Measurements from ENCODE around the gene ATOX1. TPM values are rescaled to one million over a fixed set of nuclear protein-coding genes. Genes with fewer than 3 reads are reported as not detected.

The ATOX1 gene
- total and polyA plus RNA-seq, 2 of the 13 experiments (the other 11 are each of a cell fraction or from before 2014, with no cell fraction given) = 62.4 to 124 TPM

DNA sequence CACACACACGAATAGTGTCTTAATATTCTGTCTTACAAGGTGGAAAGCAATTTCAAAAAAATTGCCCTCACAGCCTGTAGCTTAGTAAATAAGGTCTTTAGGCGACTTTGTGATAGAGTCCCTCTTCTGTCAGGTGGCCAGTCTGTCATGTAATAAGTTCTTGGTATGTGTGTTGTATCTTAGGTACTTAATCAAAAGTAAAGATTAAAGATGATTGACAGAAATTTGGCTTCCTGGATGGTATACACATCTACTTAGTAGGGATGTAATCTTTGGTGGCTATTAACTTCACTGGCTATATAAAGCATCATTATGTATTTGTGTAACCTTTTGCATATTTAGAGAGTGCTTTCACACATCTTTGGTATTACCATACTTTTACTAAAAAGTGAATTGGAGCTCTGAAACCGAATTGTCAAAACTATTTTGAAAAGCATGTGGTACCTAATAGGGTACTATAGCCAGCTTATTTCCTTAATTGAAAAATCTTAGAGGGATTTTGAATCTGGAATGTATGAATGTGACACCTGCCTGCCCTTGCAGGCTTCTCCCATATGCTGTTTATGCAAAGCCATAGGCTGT, 16.7 kb upstream of the ATOX1 start:
- Histone ChIP-seq H3K4me1 (ENCODE audit: insufficient read depth, low read length) (peaks cover 71% of the 10 kb centered on the region), H3K4me2 (ENCODE audit: low read depth, low read length) (peak overlapping the region; percentile 90)

More for the DNA sequence above, 16.7 kb upstream of the ATOX1 start:
- Histone ChIP-seq H3K79me2 (ENCODE audit: insufficient read depth, low read length) (peaks cover 81% of the 10 kb centered on the region), H3K9me3 (ENCODE audit: low read length) (no peaks in the 10 kb centered on the region), H3K4me3 (replicated peaks in 1 of 3; ENCODE audit: insufficient read depth in 1 of 3, low read depth in 2 of 3, low read length in 3 of 3) (peak overlapping the region in 2 of 3 experiments; percentile 14 to 91; a peak in 3 of 6 replicates), H3K36me3 (replicated peaks in 1 of 2; ENCODE audit: control insufficient read depth in 1 of 2, insufficient read depth in 2 of 2, low read length in 2 of 2) (peaks cover 2 to 9% of the 10 kb centered on the region in 2 experiments; a peak in 4 of 5 replicates), H3K27ac (ENCODE audit: extremely low read length, insufficient read depth, low read length) (no peak overlapping the region), H2AFZ (ENCODE audit: low read length) (no peak overlapping the region), H3K27me3 (ENCODE audit: control insufficient read depth in 1 of 2, insufficient read depth in 2 of 2, low read length in 2 of 2) (no peaks in the 10 kb centered on the region; a peak in 1 of 5 replicates), H4K20me1 (ENCODE audit: insufficient read depth, low read length) (peaks cover 79% of the 10 kb centered on the region), H3K9ac (ENCODE audit: insufficient read depth, low read depth, low read length) (peak overlapping the region; percentile 23; the same call in 1 of the 2 replicates)
- no peak for DNase-seq (ENCODE audit: low spot score)
- TF ChIP-seq HNRNPL (IDR thresholded peaks at IDR 0.05; ENCODE audit: low read depth, low read length) (no peak), POLR2AphosphoS2 (IDR thresholded peaks at IDR 0.05; ENCODE audit: low read depth, low read length) (no peak), SIN3A (IDR thresholded peaks at IDR 0.05; ENCODE audit: borderline replicate concordance, low read depth, low read length) (no peak), EED (CRISPR knock-in tag; IDR thresholded peaks at IDR 0.05) (no peak)
- TF ChIP-seq, protein P1, sequence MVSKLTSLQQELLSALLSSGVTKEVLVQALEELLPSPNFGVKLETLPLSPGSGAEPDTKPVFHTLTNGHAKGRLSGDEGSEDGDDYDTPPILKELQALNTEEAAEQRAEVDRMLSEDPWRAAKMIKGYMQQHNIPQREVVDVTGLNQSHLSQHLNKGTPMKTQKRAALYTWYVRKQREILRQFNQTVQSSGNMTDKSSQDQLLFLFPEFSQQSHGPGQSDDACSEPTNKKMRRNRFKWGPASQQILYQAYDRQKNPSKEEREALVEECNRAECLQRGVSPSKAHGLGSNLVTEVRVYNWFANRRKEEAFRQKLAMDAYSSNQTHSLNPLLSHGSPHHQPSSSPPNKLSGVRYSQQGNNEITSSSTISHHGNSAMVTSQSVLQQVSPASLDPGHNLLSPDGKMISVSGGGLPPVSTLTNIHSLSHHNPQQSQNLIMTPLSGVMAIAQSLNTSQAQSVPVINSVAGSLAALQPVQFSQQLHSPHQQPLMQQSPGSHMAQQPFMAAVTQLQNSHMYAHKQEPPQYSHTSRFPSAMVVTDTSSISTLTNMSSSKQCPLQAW (CRISPR knock-in tag; IDR thresholded peaks at IDR 0.05) = no peak
- TF ChIP-seq, protein P2, sequence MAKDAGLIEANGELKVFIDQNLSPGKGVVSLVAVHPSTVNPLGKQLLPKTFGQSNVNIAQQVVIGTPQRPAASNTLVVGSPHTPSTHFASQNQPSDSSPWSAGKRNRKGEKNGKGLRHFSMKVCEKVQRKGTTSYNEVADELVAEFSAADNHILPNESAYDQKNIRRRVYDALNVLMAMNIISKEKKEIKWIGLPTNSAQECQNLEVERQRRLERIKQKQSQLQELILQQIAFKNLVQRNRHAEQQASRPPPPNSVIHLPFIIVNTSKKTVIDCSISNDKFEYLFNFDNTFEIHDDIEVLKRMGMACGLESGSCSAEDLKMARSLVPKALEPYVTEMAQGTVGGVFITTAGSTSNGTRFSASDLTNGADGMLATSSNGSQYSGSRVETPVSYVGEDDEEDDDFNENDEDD (CRISPR knock-in tag; IDR thresholded peaks at IDR 0.05; ENCODE audit: borderline replicate concordance) = no peak
- no TSS peak for BruUV-seq (replicated peaks)
- FAIRE-seq = no peak
- ATAC-seq = no peak
- ChIA-PET POLR2A (interaction anchor here (0.9 to 5.4 kb wide), 4 partner anchors 13 to 522 kb away, joined by 3 to 73 read pairs (median 3); partner anchors contain the start of genes ATOX1 and GM2A), CTCF (ENCODE audit: low intra/inter-chr PET ratio, low total read pairs) (no interaction called here)
- in situ Hi-C loops (cut with HindIII; ENCODE audit: extremely low pct_ligation_motif_present, low pct_unique_long_range_greater_than_20kb) = no loop called here
- intact Hi-C loops (cut with micrococcal nuclease; ENCODE audit: unreplicated experiment) = no loop called here
- WGBS (ENCODE audit: low lambda C conversion rate) = 27% methylated on average over 3 of the region's 3 CpGs

Data from HepG2 (cell line).